GM19452 (cell line): ENCODE results near the gene CTNNA2.

Source experiments
- ATAC-seq: cut with Tn5 transposase; IDR thresholded peaks from one replicate; pipeline ENCODE4 v1.9.1; 2021; ENCODE audit not compliant: unreplicated experiment

Gene CTNNA2

DNA sequence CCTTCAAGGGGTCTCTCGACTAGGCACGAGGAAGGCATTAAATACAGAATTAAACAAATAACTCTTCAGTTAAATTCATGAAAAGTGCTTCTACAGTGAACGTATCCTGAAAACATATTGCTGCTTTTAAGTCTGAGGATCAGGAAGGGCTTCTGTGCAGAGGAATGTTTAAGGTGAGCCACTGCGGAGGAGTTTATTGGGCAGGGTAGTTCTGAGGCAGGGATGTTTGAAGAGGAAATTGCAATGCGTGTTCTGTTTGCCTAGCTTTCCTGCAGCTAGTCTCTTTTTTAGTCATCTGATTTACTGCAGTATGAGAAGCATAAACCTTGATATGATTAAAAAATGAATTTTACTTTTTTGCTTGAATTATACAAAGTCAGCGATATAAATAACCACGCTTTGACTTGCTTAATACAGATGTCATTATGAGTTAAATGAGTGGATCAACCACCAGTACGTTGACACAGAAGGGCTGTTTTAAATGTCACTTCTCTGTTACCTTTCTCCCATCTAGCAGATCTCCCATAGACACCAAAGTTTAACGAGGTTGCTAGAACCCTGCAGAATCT lies 98.7 kb downstream of the CTNNA2 start:
- ATAC-seq: no peak

- ATAC-seq: no peak
These were observed 100.1 kb downstream of the CTNNA2 start for GRCh38 chr2:79612999-79613398.

DNA sequence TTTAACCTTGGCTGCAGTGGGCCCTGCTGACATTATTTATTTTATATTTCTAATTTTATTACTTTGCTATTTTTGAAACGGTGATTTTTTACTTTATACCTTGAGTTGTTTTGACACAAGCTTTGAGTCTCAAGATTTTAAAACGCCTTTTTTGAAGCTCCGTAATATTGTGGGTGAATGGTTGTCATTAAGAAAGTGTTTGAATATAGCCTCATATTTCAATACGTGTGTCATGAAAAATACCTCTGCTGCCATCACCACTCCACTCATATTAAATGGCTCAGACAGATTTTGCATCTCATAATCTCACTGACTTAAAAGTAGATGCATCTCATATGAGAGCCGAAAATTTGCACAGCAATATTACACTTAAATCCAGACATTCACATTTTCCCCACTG lies 106.6 kb downstream of the CTNNA2 start:
- no peak for ATAC-seq

- ATAC-seq: no peak
These were observed 107.1 kb downstream of the CTNNA2 start for GRCh38 chr2:79619976-79620375.

DNA sequence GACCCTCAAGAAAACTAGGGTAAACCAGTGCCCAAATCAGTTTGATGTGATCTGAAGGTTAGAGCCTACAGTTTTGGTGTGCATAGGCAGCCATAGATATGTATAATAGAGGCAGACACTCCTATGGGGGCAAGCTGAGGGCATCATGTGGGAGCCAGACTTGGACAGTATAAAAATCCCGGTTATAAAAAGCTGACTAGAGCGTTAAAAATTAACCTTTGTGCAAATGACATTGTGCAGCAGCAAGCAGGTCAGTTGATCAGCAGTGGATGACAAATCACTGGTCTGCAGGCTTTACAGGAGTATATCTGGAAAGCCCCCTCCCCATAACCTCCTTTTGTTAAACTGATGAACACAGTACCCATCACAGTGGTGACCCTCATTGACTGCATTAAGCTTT lies 107.8 kb downstream of the CTNNA2 start:
- ATAC-seq: no peak

DNA sequence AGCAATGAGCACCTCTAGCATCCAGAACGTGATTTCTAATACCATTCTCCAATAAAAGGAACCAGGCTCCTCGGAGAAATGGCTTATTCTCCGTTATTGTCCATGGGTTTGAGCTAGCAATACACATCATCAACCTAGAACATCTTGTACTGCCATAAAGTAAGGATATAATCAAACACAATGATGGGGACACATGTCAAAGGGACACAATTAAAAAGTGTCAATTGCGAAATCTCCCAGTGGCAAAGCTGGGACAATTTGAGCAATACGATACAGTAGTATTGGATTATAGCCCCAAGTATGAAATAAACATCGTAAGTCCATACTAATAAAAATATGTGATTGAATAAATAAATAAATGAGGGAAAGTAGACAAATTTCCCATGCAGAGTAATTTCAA lies 108.4 kb downstream of the CTNNA2 start:
- ATAC-seq: no peak

DNA sequence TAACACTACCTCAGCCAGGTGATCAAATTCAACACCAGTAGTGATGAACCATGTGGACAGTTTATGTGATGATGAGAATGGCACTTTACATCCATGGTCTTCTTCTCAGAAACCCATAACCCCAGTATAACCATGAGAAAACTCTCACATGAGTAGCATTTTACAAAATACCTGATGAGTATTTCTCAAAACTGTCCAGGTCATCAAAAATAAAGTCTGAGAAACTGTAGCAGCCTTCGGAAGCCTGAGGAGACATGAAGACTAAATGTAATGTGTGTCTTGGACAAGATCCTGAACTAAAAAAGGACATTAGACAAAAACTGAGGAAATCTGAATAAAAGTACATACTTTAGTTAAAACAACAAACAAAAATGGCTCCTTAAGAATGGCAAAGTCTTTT lies 108.9 kb downstream of the CTNNA2 start:
- ATAC-seq: no peak

DNA sequence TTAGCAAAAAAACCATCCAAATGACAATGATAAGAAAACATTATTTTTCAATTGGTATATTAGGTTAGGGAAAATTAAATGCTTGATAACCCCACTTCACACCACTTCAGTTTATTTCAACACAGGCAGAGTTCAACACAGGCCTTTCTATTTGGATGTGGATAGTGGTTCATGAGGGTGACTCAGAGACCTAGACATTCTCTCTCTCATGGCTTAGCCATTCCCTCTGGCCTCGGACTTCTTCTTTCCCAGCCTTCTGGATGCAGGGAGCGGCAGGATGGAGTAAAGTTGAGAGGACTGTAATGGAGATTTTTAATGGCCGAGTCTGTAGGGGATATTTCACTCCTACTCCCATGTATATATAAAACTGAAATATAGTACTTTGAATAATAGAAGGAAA lies 109.7 kb downstream of the CTNNA2 start:
- no peak for ATAC-seq

GRCh38 chr2:79627237-79627636 lies 114.4 kb downstream of the CTNNA2 start:
- no peak for ATAC-seq

- no peak for ATAC-seq
These were observed 117.2 kb downstream of the CTNNA2 start for GRCh38 chr2:79630060-79630459.

DNA sequence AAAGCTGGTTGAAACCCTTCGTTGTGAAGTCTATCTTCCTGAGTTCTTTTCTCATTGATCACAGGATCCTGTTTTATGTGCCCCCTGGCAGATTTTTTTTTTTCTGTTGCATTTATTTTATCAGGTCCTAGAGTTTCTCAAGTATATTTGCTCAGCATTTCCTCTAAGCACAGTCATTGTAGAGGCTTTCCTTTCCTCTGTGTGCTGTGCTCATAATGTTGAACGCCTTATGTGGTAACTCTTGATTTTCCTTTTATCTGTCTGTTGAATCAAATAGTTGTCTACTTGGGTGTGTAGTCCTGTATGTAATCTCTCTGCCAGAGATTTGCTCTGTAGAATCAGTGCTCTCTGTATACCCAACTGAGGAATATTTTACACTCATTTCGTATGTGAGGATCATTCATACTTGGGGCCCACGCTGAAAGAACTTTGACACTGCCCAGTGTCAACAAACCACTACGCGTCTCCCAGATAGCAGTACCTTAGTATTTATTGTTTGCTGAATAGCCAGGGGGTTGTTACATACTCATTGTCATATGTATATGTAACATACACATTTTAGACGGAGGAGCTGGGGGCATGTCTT lies 118.2 kb downstream of the CTNNA2 start:
- no peak for ATAC-seq

GRCh38 chr2:79638410-79638809 lies 125.6 kb downstream of the CTNNA2 start:
- ATAC-seq: no peak

DNA sequence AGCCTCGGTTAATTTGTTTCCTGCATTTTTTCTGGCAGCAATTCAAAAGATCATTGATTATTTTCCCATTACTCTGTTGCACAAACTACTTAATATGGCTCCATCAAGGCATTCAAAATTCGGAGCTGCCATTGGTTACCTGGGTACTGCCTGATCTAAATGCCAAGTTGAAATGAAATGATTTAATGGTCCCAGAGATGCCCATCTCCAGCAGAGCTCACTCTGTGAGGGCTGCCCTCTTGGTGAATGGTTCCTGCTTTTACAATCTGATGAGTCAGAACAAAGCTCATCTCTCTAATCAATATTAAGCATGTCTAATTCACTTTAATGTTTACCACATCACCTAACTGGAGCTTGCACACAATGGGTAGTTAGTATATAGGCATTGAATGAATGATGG lies 126.1 kb downstream of the CTNNA2 start:
- ATAC-seq: no peak

DNA sequence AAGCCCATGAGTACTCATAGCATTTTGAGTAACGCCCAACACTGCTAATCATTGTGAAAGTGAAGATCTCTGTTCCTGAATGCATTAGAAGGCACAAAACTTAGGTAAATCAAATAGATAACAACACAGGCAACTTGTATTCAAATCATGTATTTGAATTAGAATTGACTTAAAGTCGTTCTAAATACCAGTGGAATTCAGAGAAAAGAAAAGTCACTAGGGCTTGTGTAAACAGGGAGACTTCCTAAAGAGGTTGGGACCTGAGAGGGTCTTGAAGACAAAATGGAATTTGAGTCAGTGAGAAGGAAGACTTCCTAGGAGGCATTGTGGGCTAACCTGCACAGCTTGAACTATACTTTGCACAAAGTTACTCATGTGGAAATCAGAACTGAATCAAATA lies 127.2 kb downstream of the CTNNA2 start:
- no peak for ATAC-seq

GRCh38 chr2:79649531-79649930 lies 136.7 kb downstream of the CTNNA2 start:
- ATAC-seq: no peak

- ATAC-seq: no peak
These were observed 147.7 kb downstream of the CTNNA2 start for GRCh38 chr2:79660557-79660956.

DNA sequence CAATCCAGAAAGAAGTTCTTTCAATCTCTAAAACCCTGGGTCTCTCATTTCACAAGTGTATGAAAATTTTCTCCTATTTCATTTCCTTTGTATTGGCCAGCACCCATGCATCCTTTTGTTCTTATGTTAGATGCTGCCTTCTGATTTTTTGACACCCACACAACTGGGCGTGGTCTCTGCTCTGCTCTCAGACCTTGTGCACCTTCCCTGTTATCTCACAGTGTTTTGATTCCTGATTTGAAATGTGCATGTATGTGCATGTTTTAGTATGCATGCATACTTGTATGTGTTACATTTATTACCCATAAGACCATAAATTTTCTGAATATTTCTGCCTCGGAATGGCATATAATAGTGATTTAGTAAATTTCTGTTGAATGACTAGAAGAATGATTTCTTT lies 152.2 kb downstream of the CTNNA2 start:
- ATAC-seq: no peak

DNA sequence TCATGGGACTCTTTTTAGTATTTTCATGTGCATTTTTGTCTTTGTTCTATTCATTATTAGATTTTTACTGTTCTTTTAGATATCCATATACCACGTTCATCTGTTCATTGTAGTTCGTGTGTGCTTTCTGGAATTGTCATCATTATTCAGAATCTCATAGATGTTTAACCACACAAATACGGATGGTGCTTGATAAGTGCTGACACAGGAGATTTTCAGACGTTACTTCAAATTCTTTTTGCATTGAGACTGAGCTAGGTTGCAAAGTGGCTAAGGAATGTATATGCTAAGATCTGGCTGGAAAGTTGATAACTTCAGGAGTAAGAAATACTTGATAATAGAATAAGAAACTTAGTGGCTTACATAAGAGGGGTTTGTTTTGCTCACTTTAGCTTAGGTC lies 153.6 kb downstream of the CTNNA2 start:
- ATAC-seq: no peak

GRCh38 chr2:79669714-79670113 lies 156.9 kb downstream of the CTNNA2 start:
- ATAC-seq: no peak

GRCh38 chr2:79670198-79670597 lies 157.3 kb downstream of the CTNNA2 start:
- no peak for ATAC-seq

DNA sequence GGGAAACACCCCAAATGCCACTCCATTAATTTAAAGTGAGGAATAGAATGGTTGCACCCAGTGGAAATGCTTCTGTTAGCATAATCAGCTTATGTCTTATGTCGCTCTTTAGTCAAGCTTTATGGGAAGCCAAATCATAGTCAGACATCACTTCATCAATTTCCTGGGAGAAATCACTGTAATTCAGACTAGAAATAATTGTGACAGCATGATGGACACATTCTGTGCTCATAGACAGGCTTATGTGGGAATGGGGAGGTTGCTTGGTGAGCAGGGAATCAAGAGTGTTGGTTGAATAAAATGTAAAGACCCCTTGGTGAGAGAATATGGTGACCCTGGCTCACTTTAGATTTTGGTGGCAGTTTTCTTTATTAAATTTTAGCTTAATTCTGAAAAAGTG lies 174.0 kb downstream of the CTNNA2 start:
- ATAC-seq: no peak

DNA sequence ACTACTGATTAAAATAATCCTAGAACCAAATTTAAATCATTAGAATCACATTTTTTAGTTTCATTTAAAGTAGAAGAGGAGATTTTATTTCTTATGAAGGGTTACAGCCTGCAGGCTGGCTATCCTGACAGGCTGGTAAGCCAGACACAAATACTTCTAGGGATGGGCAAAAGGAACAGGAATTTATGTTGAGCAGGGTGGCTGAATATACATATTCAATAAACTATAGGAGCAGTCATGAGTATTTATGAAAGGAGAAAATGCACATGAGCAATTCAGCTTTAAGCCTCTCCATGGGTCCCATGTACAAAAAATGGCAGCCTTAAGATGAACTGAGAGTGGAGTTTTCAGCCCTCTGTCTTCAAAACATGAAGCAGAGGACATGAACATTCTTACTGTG lies 182.4 kb downstream of the CTNNA2 start:
- no peak for ATAC-seq

- ATAC-seq: no peak
These were observed 184.3 kb downstream of the CTNNA2 start for GRCh38 chr2:79697200-79697599.
